Uterus (tissue), 2 donors: ENCODE measurements around the gene SLC16A3.
A peak's percentile ranks its signal among the peaks of the same experiment; 100 is the strongest.

ENCODE experiments used
- POLR2A ChIP-seq, 2 donors: fragments of 450-650 bp; IDR thresholded peaks; one replicate each; pipeline ENCODE4 v1.6.1; 2016; ENCODE audit warnings: antibody characterized with exemption in 2 of 2, mild to moderate bottlenecking in 1 of 2, moderate library complexity in 1 of 2
- TF ChIP-seq, protein P1 (sequence below), 4 experiments: fragments of 200-600 bp in 2 of 4; fragments of 450-650 bp in 2 of 4; sonication (generic) in 2 of 4; IDR thresholded peaks; one replicate each; pipeline ENCODE4 v1.5.1; 2016 to 2019; ENCODE audit warnings: antibody characterized with exemption in 4 of 4, mild to moderate bottlenecking in 2 of 4, moderate library complexity in 1 of 4

DNA sequence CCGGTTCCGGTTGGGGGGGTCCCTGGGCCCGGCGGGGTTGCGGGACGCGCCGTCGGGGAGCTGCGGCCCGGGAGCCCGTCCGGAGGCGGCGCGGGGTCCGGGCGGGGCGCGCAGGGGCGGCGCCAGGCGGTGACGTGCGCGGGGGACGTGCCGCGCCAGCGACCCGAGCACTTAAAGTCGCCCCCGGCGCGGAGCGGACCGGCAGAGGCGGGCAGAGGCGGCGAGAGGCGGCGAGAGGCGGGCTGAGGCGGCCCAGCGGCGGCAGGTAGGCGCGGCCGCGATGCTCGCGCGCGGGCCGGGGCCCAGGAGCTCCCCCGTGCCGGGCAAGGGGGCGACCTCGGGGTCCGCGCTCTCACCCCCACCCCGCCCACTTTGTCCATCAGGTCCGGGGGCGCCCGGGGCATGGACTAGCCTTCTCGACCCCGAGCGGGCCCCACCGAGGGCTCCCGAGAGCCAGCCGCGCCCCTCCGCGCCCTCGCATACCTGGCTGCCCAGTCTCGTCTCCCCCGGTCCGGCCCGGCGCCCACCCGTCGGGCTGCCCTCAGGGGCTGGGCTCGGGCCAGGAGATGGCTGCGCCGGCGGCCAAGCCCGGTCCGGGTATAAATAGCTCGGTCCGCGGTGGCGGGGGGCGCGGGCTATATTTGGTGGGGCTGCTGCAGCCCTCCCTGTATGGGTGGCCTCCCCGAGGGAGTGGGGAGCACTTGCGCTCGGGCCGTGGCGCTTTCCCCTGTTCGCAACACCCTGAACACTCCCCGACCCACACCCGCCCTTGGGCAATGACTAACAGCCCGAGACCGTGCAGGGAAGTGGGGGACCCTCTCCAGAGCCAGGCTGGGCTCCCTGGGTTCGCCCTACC lies at the start of gene SLC16A3:
- TF ChIP-seq, protein P1, sequence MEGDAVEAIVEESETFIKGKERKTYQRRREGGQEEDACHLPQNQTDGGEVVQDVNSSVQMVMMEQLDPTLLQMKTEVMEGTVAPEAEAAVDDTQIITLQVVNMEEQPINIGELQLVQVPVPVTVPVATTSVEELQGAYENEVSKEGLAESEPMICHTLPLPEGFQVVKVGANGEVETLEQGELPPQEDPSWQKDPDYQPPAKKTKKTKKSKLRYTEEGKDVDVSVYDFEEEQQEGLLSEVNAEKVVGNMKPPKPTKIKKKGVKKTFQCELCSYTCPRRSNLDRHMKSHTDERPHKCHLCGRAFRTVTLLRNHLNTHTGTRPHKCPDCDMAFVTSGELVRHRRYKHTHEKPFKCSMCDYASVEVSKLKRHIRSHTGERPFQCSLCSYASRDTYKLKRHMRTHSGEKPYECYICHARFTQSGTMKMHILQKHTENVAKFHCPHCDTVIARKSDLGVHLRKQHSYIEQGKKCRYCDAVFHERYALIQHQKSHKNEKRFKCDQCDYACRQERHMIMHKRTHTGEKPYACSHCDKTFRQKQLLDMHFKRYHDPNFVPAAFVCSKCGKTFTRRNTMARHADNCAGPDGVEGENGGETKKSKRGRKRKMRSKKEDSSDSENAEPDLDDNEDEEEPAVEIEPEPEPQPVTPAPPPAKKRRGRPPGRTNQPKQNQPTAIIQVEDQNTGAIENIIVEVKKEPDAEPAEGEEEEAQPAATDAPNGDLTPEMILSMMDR (IDR thresholded peaks at IDR 0.05), result no peak
- TF ChIP-seq POLR2A (IDR thresholded peaks at IDR 0.05), result peak; percentile 65 to 79
